ENCODE measurements around the gene C2CD3.

GRCh38 chr11:74090701-74091100 is 80.1 kb downstream of the C2CD3 start:
- no peak for TF ChIP-seq CTCF (IDR thresholded peaks at IDR 0.05; ENCODE audit: insufficient read depth, low read length)
- TF ChIP-seq POLR2AphosphoS5 (IDR thresholded peaks at IDR 0.05; ENCODE audit: low read depth): no peak

Measured in HL-60 (cell line).